Gastroesophageal sphincter (tissue), 4 donors: ENCODE measurements around the gene OR4D5. TPM values are rescaled to one million over a fixed set of nuclear protein-coding genes. Genes with fewer than 3 reads are reported as not detected.

Source experiments
- ATAC-seq: fragments of 150-250 bp; one replicate; pipeline ENCODE4 v1.9.1; 2016; ENCODE audit warnings: mild to moderate bottlenecking, moderate library complexity
- H3K27ac ChIP-seq, 4 donors: fragments of 200-600 bp; sonication (generic) in 3 of 4; 1 replicate in 3 of 4; 2 replicates in 1 of 4; pipeline ENCODE4 v1.5.1; 2016 to 2019
- H3K27me3 ChIP-seq: fragments of 200-600 bp; sonication (generic); one replicate; pipeline ENCODE4 v1.5.1; 2019
- H3K36me3 ChIP-seq, 2 donors: fragments of 200-600 bp; sonication (generic); one replicate each; pipeline ENCODE4 v1.5.1; 2019; ENCODE audit warnings: control low read depth in 1 of 2
- H3K4me1 ChIP-seq, 3 donors: fragments of 200-600 bp; sonication (generic); 1 replicate in 2 of 3; 2 replicates in 1 of 3; pipeline ENCODE4 v1.5.1; 2016 to 2019; ENCODE audit warnings: control low read depth in 2 of 3
- H3K4me3 ChIP-seq, 2 donors: fragments of 200-600 bp; sonication (generic); one replicate each; pipeline ENCODE4 v1.5.1; 2019; ENCODE audit warnings: mild to moderate bottlenecking in 1 of 2, moderate library complexity in 1 of 2
- H3K9me3 ChIP-seq, 3 donors: fragments of 200-600 bp; sonication (generic); one replicate each; pipeline ENCODE4 v1.5.1; 2017 to 2019; ENCODE audit warnings: control low read depth in 2 of 3
- EP300 ChIP-seq: sonication (generic); formaldehyde crosslinking; IDR thresholded peaks from one replicate; pipeline ENCODE4 v1.6.1; 2017; ENCODE audit warnings: antibody characterized with exemption, mild to moderate bottlenecking
- POLR2A ChIP-seq, 2 donors: fragments of 450-650 bp; IDR thresholded peaks; one replicate each; pipeline ENCODE4 v1.6.1; 2017; ENCODE audit warnings: antibody characterized with exemption in 2 of 2, mild to moderate bottlenecking in 2 of 2, moderate library complexity in 1 of 2
- POLR2AphosphoS5 ChIP-seq: sonication (generic); formaldehyde crosslinking; IDR thresholded peaks from one replicate; pipeline ENCODE4 v1.6.1; 2017; ENCODE audit warnings: antibody characterized with exemption
- WGBS, 2 donors: methylation state at CpG; one replicate each; pipeline ENCODE4 v1.1.5; 2018; ENCODE audit warnings: low coverage in 1 of 2; 5-methylcytosine and 5-hydroxymethylcytosine counted together
- total RNA-seq, 4 donors: library from RNA; depleted of rRNA; stranded (reverse); fragments of >200 nt; gene quantifications; one replicate each; pipeline ENCODE4 v1.1.0, GENCODE V29; 2016
- TF ChIP-seq, protein P1 (sequence below), 4 experiments: fragments of 200-600 bp in 2 of 4; fragments of 450-650 bp in 2 of 4; sonication (generic) in 1 of 4; IDR thresholded peaks; one replicate each; pipeline ENCODE4 v1.5.1; 2017 to 2019; ENCODE audit warnings: antibody characterized with exemption in 4 of 4, mild to moderate bottlenecking in 2 of 4, moderate library complexity in 2 of 4

Gene OR4D5
- total RNA-seq, 4 donors from 2014 or later, result not detected

DNA sequence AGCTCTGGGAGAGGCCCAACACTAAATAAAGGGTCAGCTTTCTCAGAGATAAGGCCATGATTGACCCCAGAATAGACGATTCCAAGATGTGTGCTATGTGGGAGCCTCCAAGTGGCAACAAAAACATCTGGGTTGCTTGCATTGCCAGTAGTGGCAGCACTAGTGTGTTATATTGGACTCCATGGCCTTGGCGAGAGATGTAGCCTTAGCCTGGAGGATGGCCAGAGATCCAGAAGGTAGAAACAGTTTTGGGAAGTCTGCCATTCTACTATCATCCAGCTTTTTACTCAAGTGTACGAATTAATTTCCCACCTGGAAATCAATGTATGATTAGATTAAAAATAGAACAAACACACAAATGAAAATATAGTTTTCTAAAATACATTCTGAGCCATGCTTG lies 34.5 kb upstream of the OR4D5 start:
- Histone ChIP-seq H3K36me3 (no peaks in the 10 kb centered on the region), H3K4me1 (no peaks in the 10 kb centered on the region), H3K27me3 (no peaks in the 10 kb centered on the region), H3K9me3 (no peaks in the 10 kb centered on the region), H3K27ac (no peak overlapping the region), H3K4me3 (no peak overlapping the region)
- no peak for ATAC-seq
- 44 to 58% methylated on average over 3 of the region's 3 CpGs for WGBS, 2 donors
- TF ChIP-seq, protein P1, sequence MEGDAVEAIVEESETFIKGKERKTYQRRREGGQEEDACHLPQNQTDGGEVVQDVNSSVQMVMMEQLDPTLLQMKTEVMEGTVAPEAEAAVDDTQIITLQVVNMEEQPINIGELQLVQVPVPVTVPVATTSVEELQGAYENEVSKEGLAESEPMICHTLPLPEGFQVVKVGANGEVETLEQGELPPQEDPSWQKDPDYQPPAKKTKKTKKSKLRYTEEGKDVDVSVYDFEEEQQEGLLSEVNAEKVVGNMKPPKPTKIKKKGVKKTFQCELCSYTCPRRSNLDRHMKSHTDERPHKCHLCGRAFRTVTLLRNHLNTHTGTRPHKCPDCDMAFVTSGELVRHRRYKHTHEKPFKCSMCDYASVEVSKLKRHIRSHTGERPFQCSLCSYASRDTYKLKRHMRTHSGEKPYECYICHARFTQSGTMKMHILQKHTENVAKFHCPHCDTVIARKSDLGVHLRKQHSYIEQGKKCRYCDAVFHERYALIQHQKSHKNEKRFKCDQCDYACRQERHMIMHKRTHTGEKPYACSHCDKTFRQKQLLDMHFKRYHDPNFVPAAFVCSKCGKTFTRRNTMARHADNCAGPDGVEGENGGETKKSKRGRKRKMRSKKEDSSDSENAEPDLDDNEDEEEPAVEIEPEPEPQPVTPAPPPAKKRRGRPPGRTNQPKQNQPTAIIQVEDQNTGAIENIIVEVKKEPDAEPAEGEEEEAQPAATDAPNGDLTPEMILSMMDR (IDR thresholded peaks at IDR 0.05), result no peak
- no peak for TF ChIP-seq POLR2AphosphoS5
- TF ChIP-seq POLR2A (IDR thresholded peaks at IDR 0.05), result no peak
- no peak for TF ChIP-seq EP300

DNA sequence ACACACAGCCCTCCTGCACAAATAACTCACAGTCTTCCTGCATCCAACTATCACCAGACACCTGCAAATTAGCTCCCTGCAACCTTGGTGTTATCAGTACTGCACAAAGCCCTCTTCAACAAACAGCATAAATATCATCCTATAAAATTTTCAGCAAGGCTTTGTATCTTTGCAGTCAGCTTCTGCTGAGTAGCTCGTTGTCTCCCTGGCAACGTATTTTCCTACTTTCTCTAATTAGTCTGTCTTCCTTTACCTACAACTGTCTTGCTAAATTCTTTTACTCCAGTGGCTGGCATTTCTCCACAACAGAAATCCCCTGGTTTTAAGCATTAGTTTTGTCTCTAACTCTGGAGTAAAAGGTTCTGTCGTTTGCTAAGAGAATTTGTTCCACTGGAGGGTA lies 33.6 kb upstream of the OR4D5 start:
- WGBS, 2 donors, result 44 to 60% methylated on average over 2 to 3 of the region's 3 CpGs
- no peak for ATAC-seq
- Histone ChIP-seq H3K4me3 (no peak overlapping the region), H3K36me3 (no peaks in the 10 kb centered on the region), H3K4me1 (no peaks in the 10 kb centered on the region), H3K9me3 (no peaks in the 10 kb centered on the region), H3K27me3 (no peaks in the 10 kb centered on the region), H3K27ac (no peak overlapping the region)
- no peak for TF ChIP-seq POLR2AphosphoS5
- TF ChIP-seq POLR2A (IDR thresholded peaks at IDR 0.05), result no peak
- TF ChIP-seq, protein P1 (IDR thresholded peaks at IDR 0.05), result no peak
- no peak for TF ChIP-seq EP300

DNA sequence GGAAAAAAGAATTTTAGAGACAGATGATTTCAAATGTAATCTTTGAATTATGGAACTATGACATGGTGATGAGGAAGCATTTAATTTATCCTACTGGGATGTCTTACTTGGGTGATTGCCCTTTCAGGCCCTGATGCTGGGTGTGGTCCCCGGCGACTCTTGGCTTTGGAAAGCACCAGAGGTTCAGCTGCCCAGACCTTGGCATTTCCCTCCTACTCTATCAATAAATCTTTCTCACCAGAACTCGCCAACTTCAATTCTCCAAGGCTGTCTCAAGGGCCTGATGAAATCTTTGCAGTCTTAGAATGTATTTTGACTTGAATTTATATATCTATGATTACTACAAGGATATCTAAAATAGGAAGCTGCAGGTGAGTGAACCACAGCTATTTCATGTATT lies 18.5 kb upstream of the OR4D5 start:
- WGBS, 2 donors, result 43 to 61% methylated on average over 3 of the region's 3 CpGs
- no peak overlapping the region for H3K27ac ChIP-seq
- TF ChIP-seq POLR2A (IDR thresholded peaks at IDR 0.05) (no peak), POLR2AphosphoS5 (no peak), EP300 (no peak)
- TF ChIP-seq, protein P1 (IDR thresholded peaks at IDR 0.05), result no peak
- H3K36me3 ChIP-seq, result no peaks in the 10 kb centered on the region
- no peaks in the 10 kb centered on the region for H3K9me3 ChIP-seq
- no peak for ATAC-seq
- H3K4me1 ChIP-seq, result no peaks in the 10 kb centered on the region
- H3K4me3 ChIP-seq, result no peak overlapping the region
- no peaks in the 10 kb centered on the region for H3K27me3 ChIP-seq

DNA sequence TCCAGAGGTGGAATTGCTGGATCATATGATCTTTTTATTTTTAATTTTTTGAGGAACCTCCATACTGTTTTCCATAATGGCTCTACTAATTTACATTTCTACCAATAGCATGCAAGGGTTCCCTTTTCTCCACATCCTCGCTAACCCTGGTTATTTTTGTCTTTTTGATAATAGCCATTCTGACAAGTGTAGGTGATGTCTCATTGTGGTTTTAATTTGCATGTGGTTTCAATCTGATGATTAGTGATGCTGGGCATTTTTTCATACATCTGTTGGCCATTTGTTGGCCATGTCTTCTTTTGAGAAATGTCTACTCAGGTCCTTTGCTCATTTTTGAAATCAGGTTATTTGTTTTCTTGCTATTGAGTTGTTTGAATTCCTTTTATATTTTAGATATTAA lies 15.4 kb upstream of the OR4D5 start:
- no peaks in the 10 kb centered on the region for H3K36me3 ChIP-seq
- H3K27me3 ChIP-seq, result no peaks in the 10 kb centered on the region
- TF ChIP-seq, protein P1 (IDR thresholded peaks at IDR 0.05), result no peak
- TF ChIP-seq EP300 (no peak), POLR2AphosphoS5 (no peak), POLR2A (IDR thresholded peaks at IDR 0.05) (no peak)
- no peaks in the 10 kb centered on the region for H3K9me3 ChIP-seq
- ATAC-seq, result no peak
- 78% methylated on average over 1 of the region's 1 CpG; no CpG with 5 or more reads in 1 of the 2 donors for WGBS, 2 donors
- H3K4me3 ChIP-seq, result no peak overlapping the region
- H3K27ac ChIP-seq, result no peak overlapping the region
- H3K4me1 ChIP-seq, result no peaks in the 10 kb centered on the region

DNA sequence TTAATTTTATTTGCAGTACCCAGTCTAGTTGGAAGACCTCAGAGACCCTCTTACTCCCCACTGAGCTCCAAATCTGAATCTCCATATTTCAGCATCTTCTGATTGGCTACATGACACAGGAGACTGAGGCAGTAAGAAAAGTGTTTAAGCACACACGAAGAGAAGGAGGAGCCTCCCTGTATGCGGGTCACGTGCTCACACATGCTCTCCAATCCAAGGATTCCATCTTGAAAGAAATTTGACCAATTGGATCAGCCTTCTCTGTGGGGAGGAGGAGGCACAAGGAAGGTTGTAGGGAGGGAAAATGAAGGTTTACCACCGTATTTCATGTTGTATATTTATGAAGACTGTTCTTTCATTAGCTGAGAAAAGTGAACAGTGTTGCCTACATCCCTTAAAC lies 3.0 kb downstream of the OR4D5 start:
- H3K4me1 ChIP-seq, result no peaks in the 10 kb centered on the region
- H3K36me3 ChIP-seq, result no peaks in the 10 kb centered on the region
- no peaks in the 10 kb centered on the region for H3K9me3 ChIP-seq
- ATAC-seq, result no peak
- TF ChIP-seq POLR2A (IDR thresholded peaks at IDR 0.05) (no peak), EP300 (no peak), POLR2AphosphoS5 (no peak)
- TF ChIP-seq, protein P1 (IDR thresholded peaks at IDR 0.05), result no peak
- H3K4me3 ChIP-seq, result no peak overlapping the region
- H3K27ac ChIP-seq, result no peak overlapping the region
- 71 to 87% methylated on average over 4 of the region's 4 CpGs for WGBS, 2 donors
- no peaks in the 10 kb centered on the region for H3K27me3 ChIP-seq
